Glutamatergic neuron (in vitro differentiated cells): Measurements from ENCODE around the gene CNOT6. TPM values are rescaled to one million over a fixed set of nuclear protein-coding genes. Genes with fewer than 3 reads are reported as not detected.

Experiments
- DNase-seq: peaks from one replicate; pipeline ENCODE4 v3.0.0; 2022
- H3K27ac Mint-ChIP-seq: one replicate; pipeline ENCODE4 v1.8.0; 2020; ENCODE audit warnings: mild to moderate bottlenecking, mixed read lengths, inconsistent platforms; ENCODE audit not compliant: unreplicated experiment
- H3K27me3 Mint-ChIP-seq: one replicate; pipeline ENCODE4 v1.8.0; 2020; ENCODE audit warnings: mild to moderate bottlenecking, moderate library complexity, mixed read lengths, inconsistent platforms; ENCODE audit not compliant: unreplicated experiment
- H3K36me3 Mint-ChIP-seq: one replicate; pipeline ENCODE4 v1.8.0; 2020; ENCODE audit warnings: mild to moderate bottlenecking, mixed read lengths, inconsistent platforms; ENCODE audit not compliant: unreplicated experiment
- H3K4me1 Mint-ChIP-seq: one replicate; pipeline ENCODE4 v1.8.0; 2020; ENCODE audit warnings: mild to moderate bottlenecking, low read depth, mixed read lengths, inconsistent platforms; ENCODE audit not compliant: unreplicated experiment
- H3K4me3 Mint-ChIP-seq: one replicate; pipeline ENCODE4 v1.8.0; 2020; ENCODE audit warnings: mild to moderate bottlenecking, mixed read lengths, inconsistent platforms; ENCODE audit not compliant: unreplicated experiment
- H3K9me3 Mint-ChIP-seq: one replicate; pipeline ENCODE4 v1.8.0; 2020; ENCODE audit warnings: mild to moderate bottlenecking, moderate library complexity, mixed read lengths, inconsistent platforms; ENCODE audit not compliant: unreplicated experiment
- total RNA-seq: library from RNA; stranded (reverse); fragmentation: NEBNext Ultra II Directional; extraction: Animal tissue kit (Norgen Biotek cat#: 25700); gene quantifications from one replicate; pipeline ENCODE4 v1.2.1, GENCODE V29; 2021; ENCODE audit not compliant: unreplicated experiment
- TF ChIP-seq, protein P1 (sequence below): fragments of 200-600 bp; sonication (generic); IDR thresholded peaks from one replicate; pipeline ENCODE4 v1.5.0; 2021; ENCODE audit not compliant: partially characterized antibody, unreplicated experiment

CNOT6 gene
- total RNA-seq, 1 donor from 2014 or later: 62.0 TPM

DNA sequence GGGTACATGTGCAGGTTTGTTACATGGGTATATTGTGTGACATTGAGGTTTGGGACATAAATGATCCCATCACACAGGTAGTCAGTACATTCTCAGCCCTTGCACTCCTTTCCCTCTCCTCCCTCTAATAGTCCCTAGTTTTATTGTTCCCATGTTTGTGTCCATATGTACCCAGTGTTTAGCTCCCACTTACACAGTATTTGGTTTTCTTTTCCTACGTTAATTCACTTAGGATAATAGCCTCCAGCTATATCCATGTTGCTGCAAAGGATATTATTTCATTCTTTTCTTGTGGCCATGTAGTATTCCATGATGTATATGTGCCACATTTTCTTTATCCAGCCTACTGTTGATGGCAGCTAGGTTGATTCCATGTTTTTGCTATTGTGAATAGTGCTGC lies 27.4 kb downstream of the CNOT6 start:
- no peak overlapping the region for H3K27ac Mint-ChIP-seq
- no peak overlapping the region for H3K4me3 Mint-ChIP-seq
- no peaks in the 10 kb centered on the region for H3K9me3 Mint-ChIP-seq
- TF ChIP-seq, protein P1, sequence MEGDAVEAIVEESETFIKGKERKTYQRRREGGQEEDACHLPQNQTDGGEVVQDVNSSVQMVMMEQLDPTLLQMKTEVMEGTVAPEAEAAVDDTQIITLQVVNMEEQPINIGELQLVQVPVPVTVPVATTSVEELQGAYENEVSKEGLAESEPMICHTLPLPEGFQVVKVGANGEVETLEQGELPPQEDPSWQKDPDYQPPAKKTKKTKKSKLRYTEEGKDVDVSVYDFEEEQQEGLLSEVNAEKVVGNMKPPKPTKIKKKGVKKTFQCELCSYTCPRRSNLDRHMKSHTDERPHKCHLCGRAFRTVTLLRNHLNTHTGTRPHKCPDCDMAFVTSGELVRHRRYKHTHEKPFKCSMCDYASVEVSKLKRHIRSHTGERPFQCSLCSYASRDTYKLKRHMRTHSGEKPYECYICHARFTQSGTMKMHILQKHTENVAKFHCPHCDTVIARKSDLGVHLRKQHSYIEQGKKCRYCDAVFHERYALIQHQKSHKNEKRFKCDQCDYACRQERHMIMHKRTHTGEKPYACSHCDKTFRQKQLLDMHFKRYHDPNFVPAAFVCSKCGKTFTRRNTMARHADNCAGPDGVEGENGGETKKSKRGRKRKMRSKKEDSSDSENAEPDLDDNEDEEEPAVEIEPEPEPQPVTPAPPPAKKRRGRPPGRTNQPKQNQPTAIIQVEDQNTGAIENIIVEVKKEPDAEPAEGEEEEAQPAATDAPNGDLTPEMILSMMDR: no peak
- no peak for DNase-seq
- H3K27me3 Mint-ChIP-seq: peaks cover 5% of the 10 kb centered on the region
- no peaks in the 10 kb centered on the region for H3K36me3 Mint-ChIP-seq
- H3K4me1 Mint-ChIP-seq: peaks cover 31% of the 10 kb centered on the region

DNA sequence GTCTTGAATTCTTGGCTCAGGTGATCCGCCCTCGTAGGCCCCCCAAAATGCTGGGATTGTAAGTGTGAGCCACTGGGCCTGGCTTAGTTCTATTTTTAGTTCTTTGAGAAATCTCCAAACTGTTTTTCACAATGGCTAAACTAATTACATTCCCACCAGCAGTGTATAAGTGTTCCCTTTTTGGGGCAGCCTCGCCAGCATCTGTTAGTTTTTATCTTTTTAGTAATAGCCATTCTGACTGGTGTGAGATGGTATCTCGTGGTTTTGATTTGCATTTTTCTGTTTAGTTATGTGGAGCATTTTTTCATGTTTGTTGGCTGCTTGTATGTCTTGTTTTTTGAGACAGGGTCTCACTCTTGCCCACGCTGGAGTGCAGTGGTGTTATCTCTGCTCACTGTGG lies 28.2 kb downstream of the CNOT6 start:
- peak overlapping the region; percentile 40 for H3K27ac Mint-ChIP-seq
- H3K36me3 Mint-ChIP-seq: no peaks in the 10 kb centered on the region
- DNase-seq: no peak
- peaks cover 5% of the 10 kb centered on the region for H3K27me3 Mint-ChIP-seq
- TF ChIP-seq, protein P1: no peak
- no peaks in the 10 kb centered on the region for H3K9me3 Mint-ChIP-seq
- H3K4me1 Mint-ChIP-seq: peaks cover 31% of the 10 kb centered on the region
- H3K4me3 Mint-ChIP-seq: peak overlapping the region; percentile 8

DNA sequence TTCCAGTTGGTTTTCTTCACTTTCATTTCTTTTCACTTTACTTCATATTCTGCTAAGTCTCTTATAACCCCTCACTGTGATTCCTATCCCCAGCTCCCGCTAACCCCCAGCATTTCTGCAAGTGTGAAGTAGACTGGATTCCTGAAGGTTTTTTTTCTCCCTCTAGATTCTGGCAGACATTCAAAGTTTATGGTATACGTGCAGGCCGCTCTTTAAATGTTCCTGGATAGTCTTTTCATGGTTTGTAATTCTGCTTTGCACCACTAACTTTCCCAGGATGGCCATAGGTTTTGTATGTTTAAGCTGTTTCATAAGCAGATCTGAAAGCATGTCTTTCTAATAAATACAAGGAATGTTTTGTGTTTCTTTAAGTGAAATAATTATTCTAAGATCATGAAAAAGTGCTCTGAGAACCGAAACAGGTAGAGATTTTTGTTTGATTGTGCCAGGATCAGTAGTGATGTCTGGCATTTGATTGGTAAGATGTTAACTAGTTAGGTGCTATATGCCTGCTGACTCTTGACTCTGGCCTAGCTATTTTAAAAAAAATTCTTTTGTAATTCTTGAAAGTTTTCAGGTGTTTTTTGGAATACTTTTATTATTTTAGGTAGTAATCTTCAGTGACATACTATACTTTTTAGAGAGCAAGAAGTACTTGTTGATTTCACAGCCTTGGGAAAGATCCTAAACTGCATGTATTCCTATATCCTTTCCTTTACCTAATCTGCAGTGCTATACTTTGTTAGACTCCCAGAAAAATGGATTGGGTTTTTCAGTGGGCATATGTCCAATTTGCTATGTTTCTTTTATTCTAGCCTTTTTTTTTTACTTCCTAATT lies 29.7 kb downstream of the CNOT6 start:
- TF ChIP-seq, protein P1: no peak
- Mint-ChIP-seq H3K36me3 (no peaks in the 10 kb centered on the region), H3K27ac (no peak overlapping the region), H3K4me3 (no peak overlapping the region), H3K9me3 (no peaks in the 10 kb centered on the region), H3K4me1 (peaks cover 26% of the 10 kb centered on the region), H3K27me3 (peaks cover 5% of the 10 kb centered on the region)
- no peak for DNase-seq

DNA sequence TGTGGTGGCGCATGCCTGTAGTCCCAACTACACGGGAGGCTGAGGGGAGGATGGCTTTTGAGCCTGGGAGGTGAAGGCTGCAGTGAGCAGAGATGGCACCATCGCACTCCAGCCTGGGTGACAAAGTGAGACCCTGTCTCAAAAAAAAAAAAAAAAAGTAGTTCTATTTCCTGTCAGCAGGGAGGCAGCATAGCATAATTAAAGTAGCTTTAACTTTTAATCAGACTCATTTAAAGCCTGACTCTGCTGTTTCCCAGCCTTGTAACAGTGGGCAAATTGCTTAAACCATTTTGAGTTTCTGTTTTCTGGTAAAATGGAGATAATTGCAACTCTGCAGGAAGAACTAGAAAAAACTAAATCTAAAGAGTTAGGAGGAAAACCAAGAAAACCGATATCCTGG lies 31.2 kb downstream of the CNOT6 start:
- no peak for DNase-seq
- Mint-ChIP-seq H3K4me3 (no peak overlapping the region), H3K4me1 (peaks cover 29% of the 10 kb centered on the region), H3K9me3 (no peaks in the 10 kb centered on the region), H3K36me3 (peaks cover 11% of the 10 kb centered on the region), H3K27me3 (peaks cover 5% of the 10 kb centered on the region), H3K27ac (no peak overlapping the region)
- TF ChIP-seq, protein P1: no peak

DNA sequence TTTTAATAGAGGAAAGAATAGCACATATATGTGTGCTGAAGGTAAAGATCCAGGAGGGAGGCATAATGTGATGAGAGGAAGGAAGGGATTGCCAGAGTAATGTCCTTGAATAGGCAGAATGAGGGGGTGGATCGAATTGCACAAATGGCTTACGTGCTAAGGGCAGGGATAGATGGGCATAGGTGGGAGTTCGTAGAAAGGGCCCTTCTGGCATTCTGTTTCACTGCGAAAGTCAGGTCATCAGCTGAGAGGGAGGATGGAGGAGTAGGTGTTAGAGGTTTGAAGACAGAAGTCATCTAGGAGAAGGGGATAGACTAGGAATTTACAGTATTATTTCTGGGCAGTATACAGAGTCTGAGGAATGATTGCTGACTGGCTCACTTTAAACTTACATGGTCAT lies 32.1 kb downstream of the CNOT6 start:
- TF ChIP-seq, protein P1: no peak
- DNase-seq: no peak
- peaks cover 5% of the 10 kb centered on the region for H3K27me3 Mint-ChIP-seq
- H3K4me3 Mint-ChIP-seq: no peak overlapping the region
- H3K4me1 Mint-ChIP-seq: peaks cover 25% of the 10 kb centered on the region
- peaks cover 11% of the 10 kb centered on the region for H3K36me3 Mint-ChIP-seq
- H3K27ac Mint-ChIP-seq: peak overlapping the region; percentile 9
- no peaks in the 10 kb centered on the region for H3K9me3 Mint-ChIP-seq
